IMR-90 (cell line): ENCODE measurements around the gene ITGA3. TPM values are rescaled to one million over a fixed set of nuclear protein-coding genes. Genes with fewer than 3 reads are reported as not detected.

Source experiments
- ATAC-seq: fragments of 200-7000 bp; cut with Tn5 transposase; 2 replicates; pipeline ENCODE4 v1.9.1; 2020; ENCODE audit warnings: low read depth, mild to moderate bottlenecking, moderate library complexity
- BruUV-seq: library from RNA; stranded (reverse); fragments of 400-500 nt; replicated peaks from 2 replicates; lab custom pipeline; 2021; lab: Mats Ljungman, UMichigan
- CTCF ChIA-PET: fragments of 300-600 bp; formaldehyde crosslinking; extraction: SDS; loops from one replicate; lab custom pipeline; 2021; ENCODE audit warnings: antibody characterized with exemption; lab: Yijun Ruan, JAX
- POLR2A ChIA-PET: fragments of 300-600 bp; sonication (Branson Sonifier 250); formaldehyde crosslinking; loops from one replicate; lab custom pipeline; 2022; ENCODE audit warnings: antibody characterized with exemption; ENCODE audit not compliant: unreplicated experiment; lab: Charles Lee
- DNase-seq: peaks from one replicate; pipeline ENCODE4 v3.0.0; 2013
- H2AFZ ChIP-seq: replicated peaks from 2 replicates; pipeline ENCODE3; 2013; ENCODE audit warnings: low read length, mild to moderate bottlenecking; ENCODE audit not compliant: poor library complexity
- H2AK5ac ChIP-seq: 2 replicates; pipeline ENCODE4 v1.6.1; 2013; ENCODE audit warnings: low read depth, low read length, inconsistent platforms
- H2AK9ac ChIP-seq: replicated peaks from 2 replicates; pipeline ENCODE3; 2013; ENCODE audit warnings: mild to moderate bottlenecking, low read depth, low read length, moderate library complexity; ENCODE audit not compliant: poor library complexity
- H2BK120ac ChIP-seq: 2 replicates; pipeline ENCODE4 v1.6.1; 2013; ENCODE audit warnings: low read depth, low read length, inconsistent platforms
- H2BK15ac ChIP-seq: 3 replicates; pipeline ENCODE4 v1.6.1; 2013; ENCODE audit warnings: low read depth, low read length, inconsistent platforms
- H2BK20ac ChIP-seq: 2 replicates; pipeline ENCODE4 v1.6.1; 2013; ENCODE audit warnings: low read depth, mild to moderate bottlenecking, inconsistent platforms, low read length, moderate library complexity
- H2BK5ac ChIP-seq: 2 replicates; pipeline ENCODE4 v1.6.1; 2013; ENCODE audit warnings: mild to moderate bottlenecking, low read depth, low read length, inconsistent platforms; ENCODE audit not compliant: poor library complexity, severe bottlenecking
- H3K14ac ChIP-seq: replicated peaks from 2 replicates; pipeline ENCODE4 v1.6.1; 2013; ENCODE audit warnings: low read depth, low read length, inconsistent platforms
- H3K18ac ChIP-seq: 2 replicates; pipeline ENCODE4 v1.6.1; 2013; ENCODE audit warnings: low read depth, low read length, control low read depth
- H3K23ac ChIP-seq: 2 replicates; pipeline ENCODE4 v1.6.1; 2013; ENCODE audit warnings: low read depth, low read length, inconsistent platforms
- H3K27ac ChIP-seq: 2 replicates; pipeline ENCODE4 v1.5.1; 2013; ENCODE audit warnings: mild to moderate bottlenecking, control low read depth, low read length; ENCODE audit not compliant: insufficient read depth
- H3K27me3 ChIP-seq: 2 replicates; pipeline ENCODE4 v1.6.1; 2013; ENCODE audit warnings: low read length; ENCODE audit not compliant: control insufficient read depth, insufficient read depth
- H3K36me3 ChIP-seq: 2 replicates; pipeline ENCODE4 v1.6.1; 2013; ENCODE audit warnings: low read length, mixed read lengths; ENCODE audit not compliant: control insufficient read depth, insufficient read depth
- H3K4ac ChIP-seq: 2 replicates; pipeline ENCODE4 v1.6.1; 2013; ENCODE audit warnings: low read depth, low read length, inconsistent platforms
- H3K4me1 ChIP-seq: 2 replicates; pipeline ENCODE4 v1.6.1; 2013; ENCODE audit warnings: low read length, mixed read lengths; ENCODE audit not compliant: control insufficient read depth, insufficient read depth
- H3K4me2 ChIP-seq: 2 replicates; pipeline ENCODE4 v1.6.1; 2013; ENCODE audit warnings: low read depth, mild to moderate bottlenecking, control low read depth, low read length, moderate library complexity
- H3K4me3 ChIP-seq: 2 replicates; pipeline ENCODE4 v1.5.1; 2013; ENCODE audit warnings: low read depth, mild to moderate bottlenecking, control low read depth, low read length, moderate library complexity; ENCODE audit not compliant: insufficient read depth
- H3K56ac ChIP-seq: 2 replicates; pipeline ENCODE4 v1.6.1; 2013; ENCODE audit warnings: low read length, inconsistent platforms; ENCODE audit not compliant: insufficient read depth; ENCODE audit errors: extremely low read depth
- H3K79me1 ChIP-seq, 2 experiments: 2 replicates each; pipeline ENCODE4 v1.6.1; 2013; ENCODE audit warnings: low read length in 2 of 2, inconsistent platforms in 1 of 2, low read depth in 1 of 2
- H3K9ac ChIP-seq: 2 replicates; pipeline ENCODE4 v1.6.1; 2013; ENCODE audit warnings: low read depth, low read length, control low read depth
- H3K9me1 ChIP-seq: 2 replicates; pipeline ENCODE4 v1.6.1; 2013; ENCODE audit warnings: low read length, inconsistent platforms; ENCODE audit not compliant: insufficient read depth
- H3K9me3 ChIP-seq: 2 replicates; pipeline ENCODE4 v1.6.1; 2013; ENCODE audit warnings: low read length; ENCODE audit not compliant: control insufficient read depth, insufficient read depth
- H4K20me1 ChIP-seq: 2 replicates; pipeline ENCODE4 v1.6.1; 2013; ENCODE audit warnings: low read length, inconsistent platforms; ENCODE audit not compliant: insufficient read depth
- H4K5ac ChIP-seq: 2 replicates; pipeline ENCODE4 v1.6.1; 2013; ENCODE audit warnings: mild to moderate bottlenecking, low read depth, low read length, control low read depth
- H4K8ac ChIP-seq, 2 experiments: 2 replicates each; pipeline ENCODE4 v1.6.1; 2013; ENCODE audit warnings: low read depth in 2 of 2, low read length in 2 of 2, control low read depth in 1 of 2, inconsistent platforms in 1 of 2
- H4K91ac ChIP-seq: 2 replicates; pipeline ENCODE4 v1.6.1; 2013; ENCODE audit warnings: low read depth, low read length, inconsistent platforms; ENCODE audit not compliant: insufficient read depth
- CHD1 ChIP-seq: IDR thresholded peaks from 2 replicates; pipeline ENCODE4 v1.6.1; 2012; ENCODE audit warnings: low read depth, low read length, improper control_type of control experiment
- FOS ChIP-seq: fragments of 150-350 bp; IDR thresholded peaks from 2 replicates; pipeline ENCODE4 v1.6.1; 2016; ENCODE audit warnings: low read depth, low read length
- MAFK ChIP-seq: IDR thresholded peaks from 2 replicates; pipeline ENCODE4 v1.6.1; 2012; ENCODE audit warnings: low read depth, low read length, improper control_type of control experiment
- MAZ ChIP-seq: IDR thresholded peaks from 2 replicates; pipeline ENCODE4 v1.6.1; 2012; ENCODE audit warnings: low read depth, mild to moderate bottlenecking, low read length, improper control_type of control experiment, moderate library complexity, borderline replicate concordance
- MXI1 ChIP-seq: IDR thresholded peaks from 2 replicates; pipeline ENCODE4 v1.6.1; 2012; ENCODE audit warnings: low read depth, mild to moderate bottlenecking, low read length, moderate library complexity, borderline replicate concordance
- RFX5 ChIP-seq: IDR thresholded peaks from 2 replicates; pipeline ENCODE4 v1.8.0; 2012; ENCODE audit warnings: low read depth, mild to moderate bottlenecking, low read length, moderate library complexity
- WGBS, 2 experiments: methylation state at CpG; one replicate each; pipeline versions ENCODE4 v1.1.5 to v1.1.7; 2013; ENCODE audit warnings: missing lambda C conversion rate in 2 of 2; ENCODE audit not compliant: insufficient read length in 1 of 2; ENCODE audit errors: extremely low coverage in 2 of 2; 5-methylcytosine and 5-hydroxymethylcytosine counted together
- dilution Hi-C: fragments of 300-500 bp; cut with HindIII; formaldehyde crosslinking; loops from one replicate; pipeline ENCODE4 v1.14.3; 2018; ENCODE audit warnings: low sequenced_read_pairs; ENCODE audit not compliant: unreplicated experiment
- in situ Hi-C: fragments of 300-500 bp; cut with MboI; formaldehyde crosslinking; loops from 3 replicates; pipeline ENCODE4 v1.14.3; 2019; ENCODE audit warnings: low sequenced_read_pairs, inconsistent platforms, mixed read lengths
- intact Hi-C: fragments of 100-400 bp; cut with micrococcal nuclease; formaldehyde crosslinking; loops from 2 replicates; pipeline ENCODE4 v1.10.0; 2022
- polyA plus RNA-seq, 3 experiments: library from polyadenylated mRNA; depleted of rRNA; stranded (reverse); fragments of >200 nt; gene quantifications; 2 replicates each; pipeline ENCODE4 v1.2.3, GENCODE V29; 2012; ENCODE audit warnings: low replicate concordance in 1 of 3
- total RNA-seq: library from RNA; depleted of rRNA; stranded (reverse); fragments of >200 nt; gene quantifications from 2 replicates; pipeline ENCODE4 v1.2.3, GENCODE V29; 2012

ITGA3 gene
- total and polyA plus RNA-seq, 2 of the 4 experiments (the other 2 are of a cell fraction): 78.0 to 202 TPM

DNA sequence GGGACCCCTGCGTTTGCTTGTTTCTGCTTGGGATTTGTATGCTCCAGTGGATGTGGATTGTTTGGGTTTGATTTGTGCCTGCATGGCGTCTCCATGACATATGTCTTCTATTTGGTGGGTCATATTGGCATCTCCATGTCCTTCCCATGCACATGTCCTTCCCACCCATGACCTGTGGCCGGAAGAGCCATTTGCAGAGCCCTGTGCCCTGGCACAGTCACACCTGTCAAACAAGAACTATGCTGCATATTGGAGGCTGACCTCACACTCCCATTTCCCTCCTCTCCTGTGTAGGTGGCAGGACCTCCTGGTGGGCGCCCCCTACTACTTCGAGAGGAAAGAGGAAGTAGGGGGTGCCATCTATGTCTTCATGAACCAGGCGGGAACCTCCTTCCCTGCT is 15.8 kb downstream of the ITGA3 start:
- POLR2A ChIA-PET: no interaction called here
- dilution Hi-C loops: no loop called here
- no peak overlapping the region for H3K23ac ChIP-seq
- ATAC-seq (no peak), DNase-seq (no peak)
- peaks cover 24% of the 10 kb centered on the region for H3K9me1 ChIP-seq
- peaks cover 33 to 69% of the 10 kb centered on the region in 2 experiments for H3K79me1 ChIP-seq
- no CpG with 5 or more reads among the region's 6 CpGs for WGBS, 2 experiments
- CTCF ChIA-PET: no interaction called here
- no peak overlapping the region for H4K8ac ChIP-seq
- intact Hi-C loops: no loop called here
- no peak overlapping the region for H2BK15ac ChIP-seq
- H2BK120ac ChIP-seq: no peak overlapping the region
- H4K91ac ChIP-seq: no peak overlapping the region
- in situ Hi-C loops: no loop called here
- H2BK20ac ChIP-seq: no peak overlapping the region
- H2AK5ac ChIP-seq: no peak overlapping the region
- H3K56ac ChIP-seq: no peak overlapping the region
- H3K18ac ChIP-seq: no peak overlapping the region
- peaks cover 54% of the 10 kb centered on the region for H3K36me3 ChIP-seq
- H3K27me3 ChIP-seq: no peaks in the 10 kb centered on the region
- no peak overlapping the region for H3K14ac ChIP-seq
- no TSS peak for BruUV-seq
- H3K27ac ChIP-seq: no peak overlapping the region
- peak overlapping the region; percentile 84 for H2AK9ac ChIP-seq
- TF ChIP-seq MAFK (no peak), CHD1 (no peak), MAZ (no peak), MXI1 (no peak), RFX5 (no peak), FOS (no peak)
- H3K4me1 ChIP-seq: peaks cover 5% of the 10 kb centered on the region; the same call in 1 of the 2 replicates
- no peak overlapping the region for H4K5ac ChIP-seq
- no peaks in the 10 kb centered on the region; the same call in 1 of the 2 replicates for H4K20me1 ChIP-seq
- H2BK5ac ChIP-seq: no peak overlapping the region
- no peak overlapping the region for H3K4ac ChIP-seq
- H3K9me3 ChIP-seq: no peaks in the 10 kb centered on the region
- H3K4me3 ChIP-seq: no peak overlapping the region
- no peak overlapping the region for H2AFZ ChIP-seq
- no peak overlapping the region for H3K9ac ChIP-seq
- H3K4me2 ChIP-seq: no peak overlapping the region
